HG02852 (cell line): ENCODE results near the gene HFE.
A peak's percentile ranks its signal among the peaks of the same experiment; 100 is the strongest.
"Not testable (repeated sequence)": the region's sequence is repeated elsewhere in the genome, so short reads cannot be mapped to it uniquely, and the experiment has no call there.

Source experiments
- ATAC-seq: cut with Tn5 transposase; IDR thresholded peaks from one replicate; pipeline ENCODE4 v1.9.1; 2021; ENCODE audit warnings: mild to moderate bottlenecking, moderate library complexity; ENCODE audit not compliant: unreplicated experiment

Gene HFE

GRCh38 chr6:26087284-26088115 lies at the start of gene HFE:
Gene HFE (plus strand): TSS chr6:26087429. CDS start chr6:26087441, 12 bp downstream.
- no peak for ATAC-seq

GRCh38 chr6:26041946-26042345 lies 45.3 kb upstream of the HFE start:
- no peak for ATAC-seq

- ATAC-seq = peak; percentile 63
These were observed 43.7 kb upstream of the HFE start for GRCh38 chr6:26043384-26044139.

- ATAC-seq = no peak
These were observed 42.8 kb upstream of the HFE start for GRCh38 chr6:26044140-26045064.

GRCh38 chr6:26045065-26045927 lies 41.9 kb upstream of the HFE start:
- peak; percentile 47 for ATAC-seq

- ATAC-seq = no peak
These were observed 41.3 kb upstream of the HFE start for GRCh38 chr6:26045928-26046368.

- not testable (repeated sequence) for ATAC-seq
These were observed 39.9 kb upstream of the HFE start for GRCh38 chr6:26047329-26047728.

- no peak for ATAC-seq
These were observed 38.6 kb upstream of the HFE start for GRCh38 chr6:26048590-26048989.

GRCh38 chr6:26051665-26052310 lies 35.4 kb upstream of the HFE start:
- no peak for ATAC-seq

- ATAC-seq = not testable (repeated sequence)
These were observed 34.4 kb upstream of the HFE start for GRCh38 chr6:26052762-26053250.

GRCh38 chr6:26053992-26054780 lies 33.0 kb upstream of the HFE start:
- ATAC-seq = no peak

- ATAC-seq = peak; percentile 50
These were observed 32.2 kb upstream of the HFE start for GRCh38 chr6:26054781-26055718.

GRCh38 chr6:26055719-26056582 lies 31.3 kb upstream of the HFE start:
- peak; percentile 66 for ATAC-seq

GRCh38 chr6:26056583-26057350 lies 30.5 kb upstream of the HFE start:
- ATAC-seq = no peak

- ATAC-seq = no peak
These were observed 29.3 kb upstream of the HFE start for GRCh38 chr6:26057899-26058298.
